HL-60 (cell line): Measurements from ENCODE around the gene ACR.

ENCODE experiments used
- DNase-seq, 2 experiments: peaks; one replicate each; pipeline ENCODE4 v3.0.0-alpha.2; 2010 to 2020; ENCODE audit warnings: low read depth in 1 of 2, low spot score in 1 of 2
- H3K27ac ChIP-seq: fragments of 250-450 bp; sonication (Bioruptor Pico); replicated peaks from 2 replicates; pipeline ENCODE4 v1.5.1; 2020; ENCODE audit warnings: mild to moderate bottlenecking, moderate library complexity
- H3K27me3 ChIP-seq: fragments of 250-450 bp; sonication (Bioruptor Pico); 2 replicates; pipeline ENCODE4 v1.5.1; 2021; ENCODE audit warnings: mild to moderate bottlenecking, moderate library complexity; ENCODE audit not compliant: insufficient read depth, poor library complexity, severe bottlenecking
- H3K4me3 ChIP-seq: replicated peaks from 2 replicates; pipeline ENCODE4 v1.5.1; 2011; ENCODE audit warnings: mild to moderate bottlenecking, control low read depth, low read length; ENCODE audit not compliant: insufficient read depth
- GABPA ChIP-seq: IDR thresholded peaks from 2 replicates; pipeline ENCODE4 v1.6.1; 2012; ENCODE audit warnings: low read depth
- POLR2AphosphoS5 ChIP-seq: IDR thresholded peaks from 2 replicates; pipeline ENCODE4 v1.6.1; 2012; ENCODE audit warnings: low read depth
- SPI1 ChIP-seq: IDR thresholded peaks from 2 replicates; pipeline ENCODE4 v1.6.1; 2012; ENCODE audit warnings: low read depth, mild to moderate bottlenecking, borderline replicate concordance
- TF ChIP-seq, protein P1 (sequence below): IDR thresholded peaks from one replicate; pipeline ENCODE4 v1.5.1; 2011; ENCODE audit warnings: low read length, control low read depth, inconsistent platforms; ENCODE audit not compliant: insufficient read depth
- TF ChIP-seq, protein P2 (sequence below): IDR thresholded peaks from 2 replicates; pipeline ENCODE4 v1.6.1; 2012; ENCODE audit warnings: low read depth; ENCODE audit not compliant: insufficient replicate concordance

ACR gene

DNA sequence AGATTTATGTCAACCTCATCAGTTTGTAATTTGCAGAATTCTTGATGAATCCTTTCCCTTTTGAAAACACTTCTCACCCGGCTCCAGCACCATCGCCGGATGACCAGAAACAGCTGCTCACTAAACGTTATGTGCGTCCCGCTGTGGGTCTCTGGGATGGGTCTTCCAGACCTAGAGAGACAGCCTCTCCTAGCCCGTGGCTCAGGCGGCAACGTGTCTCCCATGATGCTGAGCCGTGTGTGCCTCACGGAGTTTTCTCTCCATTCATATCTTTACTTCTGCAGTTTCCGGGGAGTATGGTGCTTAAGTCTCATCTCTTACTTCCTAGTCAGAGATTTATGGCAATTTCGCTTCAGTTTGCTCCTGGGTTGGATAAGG lies 25.0 kb upstream of the ACR start:
- Histone ChIP-seq H3K27me3 (no peaks in the 10 kb centered on the region), H3K27ac (no peak overlapping the region), H3K4me3 (no peak overlapping the region)
- DNase-seq: no peak
- no peak for TF ChIP-seq SPI1

GRCh38 chr22:50713571-50714056 lies 24.4 kb upstream of the ACR start:
- no peak overlapping the region for H3K27ac ChIP-seq
- no peak for DNase-seq
- no peaks in the 10 kb centered on the region for H3K27me3 ChIP-seq
- H3K4me3 ChIP-seq: no peak overlapping the region
- TF ChIP-seq POLR2AphosphoS5: no peak

DNA sequence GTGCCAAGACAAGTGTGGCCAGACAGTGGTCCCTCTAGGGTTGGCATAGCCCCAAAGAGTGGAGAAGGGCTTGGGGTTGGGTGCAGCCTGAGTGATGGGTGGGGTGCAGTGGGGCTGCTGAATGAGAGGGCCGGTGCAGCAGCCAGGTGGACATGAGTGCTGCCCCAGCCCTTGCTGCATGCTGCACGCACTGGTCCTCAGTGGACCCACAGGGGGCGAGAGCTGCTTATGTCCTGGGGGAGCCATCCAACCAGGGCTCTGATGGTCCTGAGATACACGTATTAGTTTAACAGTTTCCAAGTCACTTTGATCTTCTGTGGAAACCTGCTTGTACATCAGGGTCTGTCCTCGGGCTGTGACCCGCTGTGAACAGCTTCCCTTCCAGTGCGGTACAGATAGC lies 23.9 kb upstream of the ACR start:
- Histone ChIP-seq H3K27me3 (no peaks in the 10 kb centered on the region), H3K4me3 (no peak overlapping the region), H3K27ac (no peak overlapping the region)
- TF ChIP-seq, protein P1, sequence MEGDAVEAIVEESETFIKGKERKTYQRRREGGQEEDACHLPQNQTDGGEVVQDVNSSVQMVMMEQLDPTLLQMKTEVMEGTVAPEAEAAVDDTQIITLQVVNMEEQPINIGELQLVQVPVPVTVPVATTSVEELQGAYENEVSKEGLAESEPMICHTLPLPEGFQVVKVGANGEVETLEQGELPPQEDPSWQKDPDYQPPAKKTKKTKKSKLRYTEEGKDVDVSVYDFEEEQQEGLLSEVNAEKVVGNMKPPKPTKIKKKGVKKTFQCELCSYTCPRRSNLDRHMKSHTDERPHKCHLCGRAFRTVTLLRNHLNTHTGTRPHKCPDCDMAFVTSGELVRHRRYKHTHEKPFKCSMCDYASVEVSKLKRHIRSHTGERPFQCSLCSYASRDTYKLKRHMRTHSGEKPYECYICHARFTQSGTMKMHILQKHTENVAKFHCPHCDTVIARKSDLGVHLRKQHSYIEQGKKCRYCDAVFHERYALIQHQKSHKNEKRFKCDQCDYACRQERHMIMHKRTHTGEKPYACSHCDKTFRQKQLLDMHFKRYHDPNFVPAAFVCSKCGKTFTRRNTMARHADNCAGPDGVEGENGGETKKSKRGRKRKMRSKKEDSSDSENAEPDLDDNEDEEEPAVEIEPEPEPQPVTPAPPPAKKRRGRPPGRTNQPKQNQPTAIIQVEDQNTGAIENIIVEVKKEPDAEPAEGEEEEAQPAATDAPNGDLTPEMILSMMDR: no peak
- TF ChIP-seq POLR2AphosphoS5: no peak
- no peak for TF ChIP-seq SPI1
- TF ChIP-seq, protein P2, sequence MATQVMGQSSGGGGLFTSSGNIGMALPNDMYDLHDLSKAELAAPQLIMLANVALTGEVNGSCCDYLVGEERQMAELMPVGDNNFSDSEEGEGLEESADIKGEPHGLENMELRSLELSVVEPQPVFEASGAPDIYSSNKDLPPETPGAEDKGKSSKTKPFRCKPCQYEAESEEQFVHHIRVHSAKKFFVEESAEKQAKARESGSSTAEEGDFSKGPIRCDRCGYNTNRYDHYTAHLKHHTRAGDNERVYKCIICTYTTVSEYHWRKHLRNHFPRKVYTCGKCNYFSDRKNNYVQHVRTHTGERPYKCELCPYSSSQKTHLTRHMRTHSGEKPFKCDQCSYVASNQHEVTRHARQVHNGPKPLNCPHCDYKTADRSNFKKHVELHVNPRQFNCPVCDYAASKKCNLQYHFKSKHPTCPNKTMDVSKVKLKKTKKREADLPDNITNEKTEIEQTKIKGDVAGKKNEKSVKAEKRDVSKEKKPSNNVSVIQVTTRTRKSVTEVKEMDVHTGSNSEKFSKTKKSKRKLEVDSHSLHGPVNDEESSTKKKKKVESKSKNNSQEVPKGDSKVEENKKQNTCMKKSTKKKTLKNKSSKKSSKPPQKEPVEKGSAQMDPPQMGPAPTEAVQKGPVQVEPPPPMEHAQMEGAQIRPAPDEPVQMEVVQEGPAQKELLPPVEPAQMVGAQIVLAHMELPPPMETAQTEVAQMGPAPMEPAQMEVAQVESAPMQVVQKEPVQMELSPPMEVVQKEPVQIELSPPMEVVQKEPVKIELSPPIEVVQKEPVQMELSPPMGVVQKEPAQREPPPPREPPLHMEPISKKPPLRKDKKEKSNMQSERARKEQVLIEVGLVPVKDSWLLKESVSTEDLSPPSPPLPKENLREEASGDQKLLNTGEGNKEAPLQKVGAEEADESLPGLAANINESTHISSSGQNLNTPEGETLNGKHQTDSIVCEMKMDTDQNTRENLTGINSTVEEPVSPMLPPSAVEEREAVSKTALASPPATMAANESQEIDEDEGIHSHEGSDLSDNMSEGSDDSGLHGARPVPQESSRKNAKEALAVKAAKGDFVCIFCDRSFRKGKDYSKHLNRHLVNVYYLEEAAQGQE: no peak
- TF ChIP-seq GABPA: no peak
- DNase-seq: no peak

- DNase-seq: no peak
- no peak overlapping the region for H3K4me3 ChIP-seq
- TF ChIP-seq, protein P1: no peak
- TF ChIP-seq, protein P2: no peak
- TF ChIP-seq SPI1 (no peak), POLR2AphosphoS5 (no peak), GABPA (no peak)
- H3K27me3 ChIP-seq: no peaks in the 10 kb centered on the region
- no peak overlapping the region for H3K27ac ChIP-seq
Measured at GRCh38 chr22:50714631-50715179, 23.3 kb upstream of the ACR start.

- TF ChIP-seq, protein P2: no peak
- Histone ChIP-seq H3K27ac (no peak overlapping the region), H3K27me3 (no peaks in the 10 kb centered on the region), H3K4me3 (no peak overlapping the region)
- DNase-seq: no peak
Measured at GRCh38 chr22:50715250-50715649, 22.8 kb upstream of the ACR start.
